Measurements from ENCODE around the gene PEX1.
"Not testable (repeated sequence)": the region's sequence is repeated elsewhere in the genome, so short reads cannot be mapped to it uniquely, and the experiment has no call there.

PEX1 gene

DNA sequence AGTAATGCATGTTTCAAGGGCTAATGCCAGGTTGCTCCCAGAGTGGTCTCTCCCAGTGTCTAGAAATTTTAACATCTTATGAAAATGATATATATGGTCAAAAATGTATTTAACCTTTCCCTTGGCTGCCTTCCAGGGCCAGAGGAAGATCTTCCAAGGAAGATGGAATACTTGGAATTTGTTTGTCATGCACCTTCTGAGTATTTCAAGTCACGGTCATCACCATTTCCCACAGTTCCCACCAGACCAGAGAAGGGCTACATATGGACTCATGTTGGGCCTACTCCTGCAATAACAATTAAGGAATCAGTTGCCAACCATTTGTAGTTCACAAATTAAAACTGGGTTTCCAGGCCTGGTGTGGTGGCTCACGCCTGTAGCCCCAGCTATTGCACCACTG, 72.1 kb downstream of the PEX1 start:
- DNase-seq: no peak

DNA sequence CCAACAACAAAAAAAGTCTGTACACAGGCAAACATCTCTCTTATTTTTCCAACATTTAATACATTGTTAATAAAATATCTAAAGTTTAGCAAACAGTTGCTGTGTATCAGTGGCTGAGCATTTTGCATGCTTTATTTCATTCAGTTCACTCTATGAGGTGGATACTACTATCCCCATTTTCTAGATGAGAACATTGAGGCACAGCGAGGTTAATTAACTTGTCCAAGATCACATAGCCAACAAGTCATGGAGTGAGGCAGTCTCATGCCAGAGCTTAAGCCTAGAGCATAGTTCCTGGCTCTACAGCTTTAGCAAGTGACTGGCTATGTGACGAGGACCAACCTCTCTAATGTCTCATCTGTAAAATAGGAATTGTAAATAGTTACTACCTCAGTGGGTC, 76.7 kb downstream of the PEX1 start:
- no peak for DNase-seq

DNA sequence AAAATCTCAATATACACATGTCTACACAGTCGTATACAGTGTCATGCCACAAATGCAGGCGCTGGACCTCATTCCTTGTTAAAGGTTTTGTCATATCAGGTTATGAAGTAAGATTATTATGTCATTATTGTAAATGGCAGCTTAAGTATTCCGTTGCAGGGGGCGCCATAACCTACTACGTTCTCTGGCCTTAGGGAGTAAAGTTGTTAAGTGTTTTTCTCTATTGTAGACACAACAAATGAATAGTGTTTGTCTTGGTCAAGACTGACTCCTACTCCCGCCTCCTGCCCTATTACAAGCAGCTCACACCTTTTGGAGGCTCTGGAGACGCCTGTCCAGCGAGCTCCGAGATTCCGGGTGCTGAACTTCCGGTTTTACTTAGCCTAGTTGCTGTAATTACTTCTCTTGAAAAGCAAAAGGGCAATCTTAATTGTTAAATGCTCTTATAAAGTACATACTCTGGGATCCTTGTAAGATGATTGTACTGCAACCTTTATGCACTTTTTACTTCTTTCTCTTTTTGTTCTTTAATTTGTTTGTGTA, 80.0 kb downstream of the PEX1 start:
- DNase-seq: peak; percentile 42 to 66

DNA sequence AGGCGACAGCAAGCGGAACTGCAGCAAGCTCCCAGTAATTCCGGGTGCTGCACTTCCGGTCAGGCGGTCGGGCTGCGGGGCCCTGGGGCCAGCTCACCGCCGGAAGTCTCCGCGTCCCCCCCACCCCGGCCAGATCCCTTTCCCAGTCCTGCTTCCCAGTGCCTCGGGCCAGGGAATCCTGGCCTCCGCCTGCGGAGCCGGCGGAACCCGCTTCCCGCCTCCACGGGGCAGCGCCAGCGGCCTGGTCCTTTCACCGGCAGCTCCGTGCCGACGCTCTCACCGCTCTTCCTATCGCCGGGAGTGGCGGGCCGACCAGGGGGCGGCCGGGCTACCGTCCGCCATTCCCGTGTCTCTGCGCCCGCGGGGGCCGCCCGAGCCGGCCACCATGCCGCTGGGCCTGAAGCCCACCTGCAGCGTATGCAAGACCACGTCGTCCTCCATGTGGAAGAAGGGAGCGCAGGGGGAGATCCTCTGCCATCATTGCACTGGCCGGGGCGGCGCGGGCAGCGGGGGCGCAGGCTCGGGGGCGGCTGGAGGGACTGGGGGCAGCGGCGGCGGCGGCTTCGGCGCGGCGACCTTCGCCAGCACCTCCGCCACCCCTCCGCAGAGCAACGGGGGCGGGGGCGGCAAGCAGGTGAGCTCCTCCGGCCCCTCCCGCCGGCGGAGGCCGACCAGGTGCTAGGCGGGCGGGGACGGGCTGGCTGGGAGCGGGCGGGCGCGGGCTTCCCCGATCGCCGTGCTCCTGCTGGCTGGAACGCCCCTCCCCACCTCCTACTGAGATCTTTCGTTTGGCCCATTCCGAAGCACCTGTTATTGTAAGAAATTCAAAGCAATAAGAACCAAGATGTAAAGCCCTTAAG, 80.7 kb downstream of the PEX1 start, which contains the start of gene GATAD1:
GATAD1 (plus strand) TSS at position 138 of the 860 bp plus-strand sequence; CDS start at position 386, 248 bp downstream.
- peak; percentile 92 for DNase-seq

DNA sequence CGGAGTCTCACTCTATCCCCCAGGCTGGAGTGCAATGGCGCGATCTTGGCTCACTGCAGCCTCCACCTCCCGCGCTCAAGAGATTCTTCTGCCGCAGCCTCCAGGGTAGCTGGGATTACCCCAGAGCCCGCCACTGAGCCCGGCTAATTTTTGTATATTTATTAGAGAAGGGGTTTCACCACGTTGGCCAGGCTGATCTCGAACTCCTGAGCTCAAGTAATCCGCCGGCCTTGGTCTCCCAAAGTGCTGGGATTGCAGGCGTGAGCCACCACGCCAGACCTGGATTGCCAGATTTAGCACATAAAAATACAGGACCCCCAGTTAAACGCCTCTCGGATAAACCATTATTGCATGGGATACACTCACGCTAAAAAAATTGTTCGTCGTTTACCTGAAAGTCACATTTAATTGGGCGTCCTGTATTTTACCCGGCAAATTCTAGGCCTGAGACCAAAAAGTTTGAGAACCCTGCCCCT, 81.4 kb downstream of the PEX1 start:
- DNase-seq: no peak

DNA sequence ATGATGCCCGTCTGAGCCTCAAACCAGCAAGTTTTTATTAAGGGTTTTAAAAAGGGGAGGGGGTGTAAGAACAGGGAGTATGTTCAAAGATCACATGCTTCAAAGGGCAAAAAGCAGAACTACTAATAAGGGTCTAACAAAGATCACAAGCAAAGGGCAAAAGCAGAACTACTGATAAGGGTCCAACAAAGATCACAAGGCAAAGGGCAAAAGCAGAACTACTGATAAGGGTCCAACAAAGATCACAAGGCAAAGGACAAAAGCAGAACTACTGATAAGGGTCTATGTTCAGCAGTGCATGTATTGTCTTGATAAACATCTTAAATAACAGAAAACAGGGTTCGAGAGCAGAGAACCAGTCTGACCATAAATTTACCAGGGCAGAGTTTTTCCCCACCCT, 85.6 kb downstream of the PEX1 start:
- DNase-seq: not testable (repeated sequence)

DNA sequence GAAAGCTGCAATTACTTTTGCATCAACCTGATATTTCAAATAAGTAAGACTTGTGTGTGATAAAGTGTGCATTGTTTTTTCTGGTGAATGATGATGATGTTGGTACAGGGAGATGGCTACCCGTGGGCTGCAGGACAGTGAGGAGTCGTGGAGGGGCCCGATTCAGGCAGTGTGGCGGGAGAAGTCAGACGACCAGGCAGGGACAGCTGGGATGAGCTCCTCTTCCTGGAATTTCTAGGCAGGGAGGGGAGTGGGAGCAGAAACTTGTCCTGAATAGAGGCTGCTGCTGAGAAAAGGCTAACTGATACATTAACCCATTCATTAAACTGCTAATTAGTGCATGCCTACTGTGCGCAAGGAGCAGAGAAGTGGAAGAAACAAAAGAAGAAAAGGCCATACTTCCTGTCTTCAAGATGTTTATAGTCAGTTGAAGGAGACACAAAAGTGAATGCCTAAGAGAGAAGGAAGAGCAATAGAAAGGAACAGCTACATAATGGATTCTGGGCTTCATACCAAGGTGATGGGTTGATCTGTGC, 90.3 kb downstream of the PEX1 start:
- DNase-seq: no peak
